ENCODE results near the gene GANAB. TPM values are rescaled to one million over a fixed set of nuclear protein-coding genes. Genes with fewer than 3 reads are reported as not detected.

Gene GANAB
- total and polyA plus RNA-seq, 2 of the 13 experiments (the other 11 are each of a cell fraction or from before 2014, with no cell fraction given) = 99.5 to 234 TPM

- TF ChIP-seq ZNF180 (CRISPR knock-in tag; IDR thresholded peaks at IDR 0.05; ENCODE audit: borderline replicate concordance, low read depth) (no peak), ZNF44 (CRISPR knock-in tag; IDR thresholded peaks at IDR 0.05) (no peak), ZNF451 (CRISPR knock-in tag; IDR thresholded peaks at IDR 0.05) (no peak), DRAP1 (CRISPR knock-in tag; IDR thresholded peaks at IDR 0.05) (peak; percentile 97), ZFP36L2 (CRISPR knock-in tag; IDR thresholded peaks at IDR 0.05) (no peak), ZFP37 (CRISPR knock-in tag; IDR thresholded peaks at IDR 0.05; ENCODE audit: borderline replicate concordance) (no peak), ZNF430 (CRISPR knock-in tag; IDR thresholded peaks at IDR 0.05) (peak; percentile 54), ATF2 (CRISPR knock-in tag; IDR thresholded peaks at IDR 0.05) (peak; percentile 35; the same call in 1 of the 2 replicates), NFE2L2 (IDR thresholded peaks at IDR 0.05; ENCODE audit: low read length) (no peak), ZNF740 (CRISPR knock-in tag; IDR thresholded peaks at IDR 0.05) (peak; percentile 90), ZFP91 (CRISPR knock-in tag; IDR thresholded peaks at IDR 0.05; ENCODE audit: borderline replicate concordance) (peak; percentile 79), ZNF782 (CRISPR knock-in tag; IDR thresholded peaks at IDR 0.05; ENCODE audit: borderline replicate concordance) (peak; percentile 69; the same call in 1 of the 2 replicates), CERS6 (CRISPR knock-in tag; IDR thresholded peaks at IDR 0.05) (no peak), MAZ (IDR thresholded peaks at IDR 0.05; ENCODE audit: borderline replicate concordance, low read depth, low read length) (peak; percentile 65; the same call in 1 of the 2 replicates), MAZ (CRISPR knock-in tag; IDR thresholded peaks at IDR 0.05; ENCODE audit: low read depth) (peak; percentile 74), HBP1 (CRISPR knock-in tag; IDR thresholded peaks at IDR 0.05; ENCODE audit: low read depth) (no peak), ZNF484 (CRISPR knock-in tag; IDR thresholded peaks at IDR 0.05; ENCODE audit: borderline replicate concordance, low read depth) (no peak), SMAD1 (CRISPR knock-in tag; IDR thresholded peaks at IDR 0.05; ENCODE audit: borderline replicate concordance, low read depth) (no peak; the same call in 1 of the 2 replicates), CREBL2 (CRISPR knock-in tag; IDR thresholded peaks at IDR 0.05; ENCODE audit: borderline replicate concordance) (no peak), THAP8 (CRISPR knock-in tag; IDR thresholded peaks at IDR 0.05; ENCODE audit: borderline replicate concordance) (no peak), POLR2A (IDR thresholded peaks at IDR 0.05; ENCODE audit: insufficient read depth in 1 of 2, low read depth in 2 of 2, low read length in 2 of 2) (peak; percentile 97 to 99), ERF (CRISPR knock-in tag; IDR thresholded peaks at IDR 0.05) (peak; percentile 70; the same call in 1 of the 2 replicates), ZNF329 (CRISPR knock-in tag; IDR thresholded peaks at IDR 0.05; ENCODE audit: low read depth) (no peak; the same call in 1 of the 2 replicates)
Measured at GRCh38 chr11:62665075-62665598, 18.7 kb upstream of the GANAB start, which contains the start of the genes C11orf98 and CSKMT (continued).
